Stomach (tissue), 4 donors: ENCODE measurements around the gene LY9.

Source experiments
- POLR2AphosphoS5 ChIP-seq, 3 donors: sonication (generic); formaldehyde crosslinking; IDR thresholded peaks; one replicate each; pipeline ENCODE4 v1.6.1; 2016; ENCODE audit warnings: antibody characterized with exemption in 3 of 3
- TF ChIP-seq, protein P1 (sequence below), 7 experiments: fragments of 450-650 bp in 4 of 7; fragments of 200-600 bp in 3 of 7; sonication (generic) in 3 of 7; IDR thresholded peaks; one replicate each; pipeline ENCODE4 v1.5.1; 2016 to 2019; ENCODE audit warnings: antibody characterized with exemption in 7 of 7, control low read depth in 2 of 7, mild to moderate bottlenecking in 1 of 7

DNA sequence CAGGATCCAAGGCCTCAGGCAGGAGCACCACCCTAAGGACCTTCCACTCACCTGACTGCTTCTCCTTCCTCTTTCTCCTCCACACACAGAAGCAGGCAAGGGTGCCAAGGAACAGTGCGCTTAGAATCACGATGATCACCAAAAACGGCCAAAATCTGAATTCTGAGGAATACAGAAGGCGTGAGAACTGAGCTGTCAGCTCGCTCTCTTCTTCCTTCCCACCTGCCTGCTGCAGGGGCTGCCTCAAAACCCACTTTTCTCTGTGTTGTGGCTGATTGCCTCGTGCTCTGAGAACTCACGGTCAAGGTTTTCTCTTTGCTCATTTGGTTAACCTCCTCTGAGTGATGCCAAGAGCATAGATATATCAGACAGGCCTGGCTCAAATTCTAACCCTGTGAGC, 42.9 kb downstream of the LY9 start:
- TF ChIP-seq, protein P1, sequence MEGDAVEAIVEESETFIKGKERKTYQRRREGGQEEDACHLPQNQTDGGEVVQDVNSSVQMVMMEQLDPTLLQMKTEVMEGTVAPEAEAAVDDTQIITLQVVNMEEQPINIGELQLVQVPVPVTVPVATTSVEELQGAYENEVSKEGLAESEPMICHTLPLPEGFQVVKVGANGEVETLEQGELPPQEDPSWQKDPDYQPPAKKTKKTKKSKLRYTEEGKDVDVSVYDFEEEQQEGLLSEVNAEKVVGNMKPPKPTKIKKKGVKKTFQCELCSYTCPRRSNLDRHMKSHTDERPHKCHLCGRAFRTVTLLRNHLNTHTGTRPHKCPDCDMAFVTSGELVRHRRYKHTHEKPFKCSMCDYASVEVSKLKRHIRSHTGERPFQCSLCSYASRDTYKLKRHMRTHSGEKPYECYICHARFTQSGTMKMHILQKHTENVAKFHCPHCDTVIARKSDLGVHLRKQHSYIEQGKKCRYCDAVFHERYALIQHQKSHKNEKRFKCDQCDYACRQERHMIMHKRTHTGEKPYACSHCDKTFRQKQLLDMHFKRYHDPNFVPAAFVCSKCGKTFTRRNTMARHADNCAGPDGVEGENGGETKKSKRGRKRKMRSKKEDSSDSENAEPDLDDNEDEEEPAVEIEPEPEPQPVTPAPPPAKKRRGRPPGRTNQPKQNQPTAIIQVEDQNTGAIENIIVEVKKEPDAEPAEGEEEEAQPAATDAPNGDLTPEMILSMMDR (IDR thresholded peaks at IDR 0.05) = no peak
- TF ChIP-seq POLR2AphosphoS5 (IDR thresholded peaks at IDR 0.05) = no peak
